Stimulated activated effector memory CD8-positive, alpha-beta T cell treated with anti-CD3 and anti-CD28 coated beads, Interleukin-12 subunit alpha, Interleukin-12 subunit beta, amount 100 ng/mL, for 72 hours (primary cell): ENCODE results near the gene ZNF354C.

Source experiments
- ATAC-seq: fragments of 150-1000 bp; cut with Tn5 transposase; 2 replicates; pipeline ENCODE4 v1.10.0; 2021
- DNase-seq, 2 donors: peaks; one replicate each; pipeline ENCODE4 v3.0.0; 2021 to 2022; ENCODE audit warnings: low spot score in 2 of 2
- H3K27ac Mint-ChIP-seq: one replicate; pipeline ENCODE4 v1.8.0; 2022; ENCODE audit warnings: mild to moderate bottlenecking, mixed read lengths
- H3K36me3 Mint-ChIP-seq: one replicate; pipeline ENCODE4 v1.8.0; 2022; ENCODE audit warnings: mild to moderate bottlenecking, mixed read lengths
- H3K4me1 Mint-ChIP-seq: one replicate; pipeline ENCODE4 v1.8.0; 2022; ENCODE audit warnings: mixed read lengths
- H3K4me3 Mint-ChIP-seq: one replicate; pipeline ENCODE4 v1.8.0; 2022; ENCODE audit warnings: mild to moderate bottlenecking, mixed read lengths
- H3K9me3 Mint-ChIP-seq: one replicate; pipeline ENCODE4 v1.8.0; 2022; ENCODE audit warnings: mixed read lengths

ZNF354C gene

GRCh38 chr5:179120951-179121666 lies 60.9 kb downstream of the ZNF354C start:
- no peaks in the 10 kb centered on the region for H3K36me3 Mint-ChIP-seq
- no peak for DNase-seq
- H3K27ac Mint-ChIP-seq = no peak overlapping the region
- H3K4me1 Mint-ChIP-seq = no peaks in the 10 kb centered on the region
- no peaks in the 10 kb centered on the region for H3K9me3 Mint-ChIP-seq
- ATAC-seq = no peak
- no peak overlapping the region for H3K4me3 Mint-ChIP-seq

GRCh38 chr5:179121667-179122111 lies 61.5 kb downstream of the ZNF354C start:
- no peak overlapping the region for H3K27ac Mint-ChIP-seq
- no peaks in the 10 kb centered on the region for H3K9me3 Mint-ChIP-seq

GRCh38 chr5:179122411-179123108 lies 62.4 kb downstream of the ZNF354C start:
- H3K4me3 Mint-ChIP-seq = no peak overlapping the region

More at GRCh38 chr5:179121667-179122111, 61.5 kb downstream of the ZNF354C start:
- DNase-seq (peak in 1 of 2 donors; percentile 17), ATAC-seq (no peak)
- Mint-ChIP-seq H3K36me3 (no peaks in the 10 kb centered on the region), H3K4me3 (no peak overlapping the region), H3K4me1 (no peaks in the 10 kb centered on the region)

GRCh38 chr5:179123109-179123426 lies 62.9 kb downstream of the ZNF354C start:
- Mint-ChIP-seq H3K27ac (no peak overlapping the region), H3K9me3 (no peaks in the 10 kb centered on the region), H3K4me1 (no peaks in the 10 kb centered on the region), H3K36me3 (no peaks in the 10 kb centered on the region), H3K4me3 (no peak overlapping the region)
- DNase-seq (no peak), ATAC-seq (no peak)

More at GRCh38 chr5:179122411-179123108, 62.4 kb downstream of the ZNF354C start:
- no peaks in the 10 kb centered on the region for H3K36me3 Mint-ChIP-seq
- no peaks in the 10 kb centered on the region for H3K4me1 Mint-ChIP-seq
- no peak for DNase-seq
- ATAC-seq = no peak
- H3K27ac Mint-ChIP-seq = no peak overlapping the region
- H3K9me3 Mint-ChIP-seq = no peaks in the 10 kb centered on the region

- Mint-ChIP-seq H3K9me3 (no peaks in the 10 kb centered on the region), H3K36me3 (no peaks in the 10 kb centered on the region), H3K27ac (no peak overlapping the region), H3K4me3 (no peak overlapping the region), H3K4me1 (no peaks in the 10 kb centered on the region)
- DNase-seq (no peak), ATAC-seq (no peak)
These were observed 63.5 kb downstream of the ZNF354C start for GRCh38 chr5:179123491-179124272.

DNA sequence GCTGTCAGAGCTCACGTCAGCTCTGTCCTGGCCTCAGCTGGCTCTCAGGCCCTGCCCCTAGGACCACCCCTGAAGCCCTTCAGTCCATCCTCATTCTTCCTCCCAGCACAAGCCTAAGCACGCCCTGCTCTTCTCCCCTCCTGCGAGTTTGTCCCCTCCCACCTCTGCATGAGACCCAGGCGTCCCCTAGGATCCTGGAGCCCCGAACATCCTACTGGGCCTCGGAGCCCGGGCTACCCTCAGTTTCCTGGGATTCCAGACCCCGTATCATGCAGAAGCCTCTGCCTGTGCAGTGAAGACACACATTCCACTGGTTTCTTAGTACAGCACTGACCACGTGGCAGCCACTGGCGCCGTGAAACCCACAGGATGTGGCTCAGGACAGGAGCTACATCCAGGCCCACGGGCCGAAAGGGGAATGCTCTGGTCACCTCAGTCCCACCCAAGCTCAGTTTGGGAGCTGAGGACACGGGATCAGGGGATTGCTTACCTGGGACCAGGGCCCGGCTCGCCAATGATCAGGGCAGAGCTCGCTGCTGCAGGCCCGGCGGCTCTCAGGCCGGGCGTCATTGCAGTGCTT lies 64.2 kb downstream of the ZNF354C start:
- ATAC-seq (no peak), DNase-seq (no peak)
- H3K27ac Mint-ChIP-seq = no peak overlapping the region
- no peaks in the 10 kb centered on the region for H3K4me1 Mint-ChIP-seq
- no peaks in the 10 kb centered on the region for H3K36me3 Mint-ChIP-seq
- H3K4me3 Mint-ChIP-seq = no peak overlapping the region
- no peaks in the 10 kb centered on the region for H3K9me3 Mint-ChIP-seq

GRCh38 chr5:179124853-179125788 lies 64.9 kb downstream of the ZNF354C start:
- Mint-ChIP-seq H3K9me3 (no peaks in the 10 kb centered on the region), H3K4me3 (no peak overlapping the region), H3K27ac (no peak overlapping the region), H3K4me1 (peaks cover 5% of the 10 kb centered on the region), H3K36me3 (no peaks in the 10 kb centered on the region)
- DNase-seq (no peak), ATAC-seq (no peak)

DNA sequence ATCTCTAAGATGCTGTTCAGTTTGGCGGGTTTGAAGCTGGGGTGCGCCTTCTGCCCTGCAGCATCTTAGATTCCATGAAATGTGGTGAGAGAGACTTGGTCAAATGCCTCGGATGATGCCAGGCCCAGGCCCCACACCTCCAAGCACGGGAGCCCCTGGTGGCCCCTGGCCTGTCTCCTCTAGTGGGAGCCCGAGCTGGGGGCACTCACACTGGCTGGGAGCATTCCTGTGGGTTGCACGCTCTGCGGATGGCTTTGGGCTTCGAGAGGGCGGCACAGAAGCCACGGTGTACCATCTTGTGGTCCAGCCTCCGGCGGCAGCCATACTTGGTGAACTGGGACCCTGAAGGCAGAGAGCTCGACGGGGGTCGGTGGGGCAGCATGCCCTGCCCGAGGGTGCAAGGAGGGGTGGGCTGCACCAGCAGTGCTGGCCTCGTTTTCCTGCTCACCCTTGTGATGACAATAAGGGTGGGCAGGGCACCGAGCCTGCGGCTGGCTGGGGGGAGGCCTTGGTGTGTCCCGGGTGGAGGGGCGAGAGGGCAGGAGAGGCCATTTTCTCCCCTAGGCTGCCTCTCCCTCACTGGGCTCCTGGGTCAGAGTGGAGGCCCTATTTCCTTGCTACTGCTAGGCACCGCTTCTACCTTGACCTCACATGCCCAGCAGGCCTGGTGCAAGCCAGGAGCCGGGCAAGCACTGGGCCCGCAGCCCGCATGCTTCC lies 65.8 kb downstream of the ZNF354C start:
- H3K36me3 Mint-ChIP-seq = no peaks in the 10 kb centered on the region
- no peak overlapping the region for H3K4me3 Mint-ChIP-seq
- no peak for ATAC-seq
- H3K4me1 Mint-ChIP-seq = peaks cover 5% of the 10 kb centered on the region
- no peak for DNase-seq
- H3K9me3 Mint-ChIP-seq = no peaks in the 10 kb centered on the region
- H3K27ac Mint-ChIP-seq = no peak overlapping the region

GRCh38 chr5:179126506-179126991 lies 66.4 kb downstream of the ZNF354C start:
- Mint-ChIP-seq H3K36me3 (no peaks in the 10 kb centered on the region), H3K27ac (no peak overlapping the region), H3K4me3 (no peak overlapping the region), H3K4me1 (peaks cover 5% of the 10 kb centered on the region), H3K9me3 (no peaks in the 10 kb centered on the region)
- ATAC-seq (no peak), DNase-seq (no peak)

GRCh38 chr5:179127136-179128040 lies 67.2 kb downstream of the ZNF354C start:
- H3K27ac Mint-ChIP-seq = no peak overlapping the region
- H3K36me3 Mint-ChIP-seq = no peaks in the 10 kb centered on the region
- no peak overlapping the region for H3K4me3 Mint-ChIP-seq
- H3K9me3 Mint-ChIP-seq = no peaks in the 10 kb centered on the region
- DNase-seq = no peak
- peaks cover 5% of the 10 kb centered on the region for H3K4me1 Mint-ChIP-seq
- ATAC-seq = no peak

- peaks cover 9% of the 10 kb centered on the region for H3K4me1 Mint-ChIP-seq
- DNase-seq = no peak
- ATAC-seq = no peak
- H3K27ac Mint-ChIP-seq = no peak overlapping the region
- no peaks in the 10 kb centered on the region for H3K36me3 Mint-ChIP-seq
- H3K4me3 Mint-ChIP-seq = no peak overlapping the region
- peaks cover 3% of the 10 kb centered on the region for H3K9me3 Mint-ChIP-seq
These were observed 67.8 kb downstream of the ZNF354C start for GRCh38 chr5:179128041-179128365.

DNA sequence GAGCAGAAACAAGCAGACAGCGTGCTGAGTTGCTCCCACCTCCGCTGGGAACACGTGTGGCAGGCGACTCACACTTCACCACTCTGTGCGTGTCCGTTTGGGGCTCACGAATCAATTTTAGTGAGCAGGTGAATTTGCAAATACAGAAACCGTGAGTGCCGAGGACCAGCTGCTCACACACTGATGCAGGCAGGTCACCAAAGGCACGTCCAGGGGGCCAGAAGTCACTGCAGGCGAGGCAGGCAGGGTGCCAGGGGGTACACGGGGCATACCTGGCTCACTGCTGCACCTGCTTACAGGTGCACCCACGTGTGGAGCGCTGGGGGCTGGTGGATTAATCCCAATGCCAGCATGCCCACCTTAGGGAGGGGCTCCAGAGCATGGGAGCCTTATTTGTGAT lies 68.8 kb downstream of the ZNF354C start:
- no peaks in the 10 kb centered on the region for H3K36me3 Mint-ChIP-seq
- no peak overlapping the region for H3K4me3 Mint-ChIP-seq
- peaks cover 10% of the 10 kb centered on the region for H3K4me1 Mint-ChIP-seq
- H3K27ac Mint-ChIP-seq = no peak overlapping the region
- DNase-seq = no peak
- ATAC-seq = no peak
- H3K9me3 Mint-ChIP-seq = peaks cover 5% of the 10 kb centered on the region

DNA sequence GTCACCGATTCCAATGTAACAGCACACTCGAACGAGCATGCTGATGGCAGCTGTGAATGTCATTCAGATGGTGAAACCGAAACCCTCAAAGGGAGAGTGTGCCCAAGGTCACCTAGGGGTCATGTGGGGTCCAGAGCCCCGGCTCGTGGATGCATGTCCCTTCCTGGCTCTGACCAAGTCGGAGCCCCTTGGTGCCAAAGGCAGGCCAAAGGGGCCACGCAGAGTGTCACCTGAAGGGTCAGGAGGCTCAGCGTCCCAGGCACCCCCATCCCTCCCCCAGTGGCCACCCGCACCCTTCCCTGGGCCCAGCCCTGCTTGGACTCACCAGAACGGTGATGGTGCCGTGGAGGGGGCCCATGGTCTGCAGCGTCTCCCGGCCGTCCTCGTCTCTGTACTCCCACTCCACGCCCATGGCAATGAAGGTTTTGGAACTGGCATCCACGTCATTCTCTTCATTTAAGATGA lies 69.5 kb downstream of the ZNF354C start:
- H3K9me3 Mint-ChIP-seq = peaks cover 6% of the 10 kb centered on the region
- H3K4me3 Mint-ChIP-seq = no peak overlapping the region
- H3K4me1 Mint-ChIP-seq = peaks cover 10% of the 10 kb centered on the region
- H3K27ac Mint-ChIP-seq = no peak overlapping the region
- ATAC-seq = no peak
- no peaks in the 10 kb centered on the region for H3K36me3 Mint-ChIP-seq
- DNase-seq = no peak
